SK-N-MC (cell line): ENCODE results near the gene ZNF646.

Experiments used
- EZH2 ChIP-seq: fragments of 200-600 bp; sonication (generic); IDR thresholded peaks from one replicate; pipeline ENCODE4 v1.6.1; 2017; ENCODE audit warnings: antibody characterized with exemption
- FOXP2 ChIP-seq: optimal IDR thresholded peaks from 2 replicates; pipeline ENCODE3; 2011; ENCODE audit warnings: mild to moderate bottlenecking, moderate library complexity; ENCODE audit not compliant: insufficient read depth; ENCODE audit errors: extremely low read length, control extremely low read depth
- POLR2AphosphoS5 ChIP-seq: IDR thresholded peaks from 2 replicates; pipeline ENCODE4 v1.6.1; 2012; ENCODE audit warnings: mild to moderate bottlenecking, low read depth, low read length, borderline replicate concordance

DNA sequence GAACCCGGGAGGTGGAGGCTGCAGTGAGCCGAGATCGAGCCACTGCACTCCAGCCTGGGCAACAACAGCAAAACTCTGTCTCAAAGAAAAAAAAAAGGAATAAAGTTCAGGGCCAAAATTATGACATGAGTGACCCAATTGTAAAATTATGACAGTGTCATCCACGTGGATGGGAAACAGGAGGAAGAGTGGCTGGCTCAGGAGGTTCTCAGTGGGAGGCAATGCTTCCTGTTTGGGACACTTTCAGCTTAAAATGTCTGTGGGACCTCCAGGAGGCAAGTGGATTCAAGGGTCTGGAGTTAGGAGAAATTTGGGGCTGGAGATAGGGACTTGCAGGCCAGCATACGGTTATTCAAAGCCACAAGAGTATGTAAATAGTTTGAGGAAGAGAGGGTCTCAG, 48.9 kb upstream of the ZNF646 start:
- no peak for TF ChIP-seq EZH2
- no peak for TF ChIP-seq POLR2AphosphoS5
- TF ChIP-seq FOXP2, result no peak
